H9 (cell line): ENCODE data around the gene PRSS22. TPM values are rescaled to one million over a fixed set of nuclear protein-coding genes. Genes with fewer than 3 reads are reported as not detected.

ENCODE experiments used
- DNase-seq: peaks from one replicate; pipeline ENCODE4 v3.0.0-alpha.2; 2017
- H2AFZ ChIP-seq: one replicate; pipeline ENCODE4 v1.6.1; 2013; ENCODE audit warnings: mild to moderate bottlenecking, low read length, control low read depth, moderate library complexity
- H2AK5ac ChIP-seq: 2 replicates; pipeline ENCODE4 v1.6.1; 2013; ENCODE audit warnings: low read length, control low read depth, mixed read lengths; ENCODE audit not compliant: insufficient read length
- H2BK120ac ChIP-seq: one replicate; pipeline ENCODE4 v1.6.1; 2013; ENCODE audit warnings: low read depth, mild to moderate bottlenecking, low read length, control low read depth, inconsistent platforms; ENCODE audit not compliant: poor library complexity, severe bottlenecking
- H2BK12ac ChIP-seq: 2 replicates; pipeline ENCODE4 v1.6.1; 2013; ENCODE audit warnings: low read length, control low read depth, mixed read lengths, low read depth; ENCODE audit not compliant: insufficient read length
- H2BK15ac ChIP-seq: 2 replicates; pipeline ENCODE4 v1.6.1; 2013; ENCODE audit warnings: low read depth, low read length, control low read depth
- H2BK20ac ChIP-seq: one replicate; pipeline ENCODE4 v1.6.1; 2013; ENCODE audit warnings: low read depth, mild to moderate bottlenecking, low read length, control low read depth, inconsistent platforms; ENCODE audit not compliant: poor library complexity, severe bottlenecking
- H2BK5ac ChIP-seq: 2 replicates; pipeline ENCODE4 v1.6.1; 2013; ENCODE audit warnings: low read length, control low read depth, mixed read lengths; ENCODE audit not compliant: insufficient read length
- H3K14ac ChIP-seq: 2 replicates; pipeline ENCODE4 v1.6.1; 2013; ENCODE audit warnings: low read length, control low read depth; ENCODE audit not compliant: insufficient read depth
- H3K18ac ChIP-seq: 2 replicates; pipeline ENCODE4 v1.6.1; 2013; ENCODE audit warnings: low read depth, mild to moderate bottlenecking, mixed read lengths, low read length, control low read depth; ENCODE audit not compliant: insufficient read length
- H3K23ac ChIP-seq: 2 replicates; pipeline ENCODE4 v1.6.1; 2013; ENCODE audit warnings: low read length, control low read depth, mixed read lengths, low read depth; ENCODE audit not compliant: insufficient read length
- H3K23me2 ChIP-seq: 2 replicates; pipeline ENCODE4 v1.6.1; 2013; ENCODE audit warnings: low read depth, mild to moderate bottlenecking, mixed read lengths, low read length, control low read depth; ENCODE audit not compliant: insufficient read length, poor library complexity, severe bottlenecking
- H3K27ac ChIP-seq: 2 replicates; pipeline ENCODE4 v1.5.1; 2013; ENCODE audit warnings: low read length, control low read depth, mixed read lengths, low read depth; ENCODE audit not compliant: insufficient read length
- H3K27me3 ChIP-seq: 2 replicates; pipeline ENCODE4 v1.6.1; 2013; ENCODE audit warnings: low read length, control low read depth, inconsistent platforms; ENCODE audit not compliant: insufficient read depth
- H3K4ac ChIP-seq: 2 replicates; pipeline ENCODE4 v1.6.1; 2013; ENCODE audit warnings: low read depth, mild to moderate bottlenecking, control low read depth, inconsistent platforms, low read length, moderate library complexity
- H3K4me1 ChIP-seq: 2 replicates; pipeline ENCODE4 v1.6.1; 2013; ENCODE audit warnings: low read length, control low read depth, inconsistent platforms; ENCODE audit not compliant: insufficient read depth
- H3K4me2 ChIP-seq: 2 replicates; pipeline ENCODE4 v1.6.1; 2013; ENCODE audit warnings: low read length, control low read depth, mixed read lengths; ENCODE audit not compliant: insufficient read length, insufficient read depth
- H3K56ac ChIP-seq: 2 replicates; pipeline ENCODE4 v1.6.1; 2013; ENCODE audit warnings: low read depth, mild to moderate bottlenecking, mixed read lengths, low read length, control low read depth; ENCODE audit not compliant: insufficient read length
- H3K79me1 ChIP-seq: 2 replicates; pipeline ENCODE4 v1.6.1; 2013; ENCODE audit warnings: low read depth, mild to moderate bottlenecking, moderate library complexity, low read length, control low read depth, inconsistent platforms; ENCODE audit not compliant: insufficient read depth, poor library complexity, severe bottlenecking
- H3K79me2 ChIP-seq: 2 replicates; pipeline ENCODE4 v1.6.1; 2013; ENCODE audit warnings: low read length, control low read depth, inconsistent platforms; ENCODE audit not compliant: insufficient read depth
- H3K9ac ChIP-seq: 2 replicates; pipeline ENCODE4 v1.6.1; 2013; ENCODE audit warnings: low read length, control low read depth, mixed read lengths; ENCODE audit not compliant: insufficient read length; ENCODE audit errors: extremely low read depth
- H3K9me3 ChIP-seq: one replicate; pipeline ENCODE4 v1.6.1; 2013; ENCODE audit warnings: low read depth, low read length, inconsistent platforms; ENCODE audit not compliant: control insufficient read depth
- H3T11ph ChIP-seq: one replicate; pipeline ENCODE4 v1.6.1; 2013; ENCODE audit warnings: mild to moderate bottlenecking, low read length, control low read depth, inconsistent platforms
- H4K20me1 ChIP-seq: one replicate; pipeline ENCODE4 v1.6.1; 2013; ENCODE audit not compliant: control insufficient read depth, insufficient read length, insufficient read depth
- H4K5ac ChIP-seq: 2 replicates; pipeline ENCODE4 v1.6.1; 2013; ENCODE audit warnings: low read depth, mild to moderate bottlenecking, mixed read lengths, low read length, control low read depth; ENCODE audit not compliant: insufficient read length
- H4K8ac ChIP-seq: replicated peaks from 2 replicates; pipeline ENCODE4 v1.6.1; 2013; ENCODE audit warnings: low read length, control low read depth, mixed read lengths, low read depth; ENCODE audit not compliant: insufficient read length
- H4K91ac ChIP-seq: 2 replicates; pipeline ENCODE4 v1.6.1; 2013; ENCODE audit warnings: low read depth, mild to moderate bottlenecking, moderate library complexity, mixed read lengths, low read length, control low read depth; ENCODE audit not compliant: insufficient read length
- H3K27ac Mint-ChIP-seq, 3 experiments: 2 replicates in 2 of 3; 3 replicates in 1 of 3; pipeline ENCODE4 v1.8.0; 2020 to 2021; ENCODE audit warnings: mixed read lengths in 3 of 3, mild to moderate bottlenecking in 1 of 3, moderate library complexity in 1 of 3
- H3K27me3 Mint-ChIP-seq: 2 replicates; pipeline ENCODE4 v1.8.0; 2021; ENCODE audit warnings: low read depth, mild to moderate bottlenecking, moderate library complexity, mixed read lengths
- H3K36me3 Mint-ChIP-seq, 3 experiments: 2 replicates in 2 of 3; 3 replicates in 1 of 3; pipeline ENCODE4 v1.8.0; 2020 to 2021; ENCODE audit warnings: low read depth in 3 of 3, mixed read lengths in 3 of 3; ENCODE audit not compliant: insufficient read depth in 1 of 3
- H3K4me1 Mint-ChIP-seq, 2 experiments: 2 replicates each; pipeline ENCODE4 v1.8.0; 2020; ENCODE audit warnings: mixed read lengths in 2 of 2
- H3K4me3 Mint-ChIP-seq, 2 experiments: 2 replicates in 1 of 2; 3 replicates in 1 of 2; pipeline ENCODE4 v1.8.0; 2020 to 2021; ENCODE audit warnings: mild to moderate bottlenecking in 2 of 2, mixed read lengths in 2 of 2, moderate library complexity in 1 of 2
- H3K9me3 Mint-ChIP-seq, 2 experiments: 2 replicates in 1 of 2; 3 replicates in 1 of 2; pipeline ENCODE4 v1.8.0; 2020; ENCODE audit warnings: mild to moderate bottlenecking in 2 of 2, mixed read lengths in 2 of 2, moderate library complexity in 1 of 2
- WGBS: extraction: QIAGEN DNeasy Blood & Tissue Kit; methylation state at CpG from one replicate; pipeline ENCODE4 v1.1.7; 2013; ENCODE audit warnings: missing lambda C conversion rate, low lambda C conversion rate, mixed read lengths; ENCODE audit not compliant: insufficient read length; ENCODE audit errors: extremely low coverage; 5-methylcytosine and 5-hydroxymethylcytosine counted together
- total RNA-seq: library from RNA; stranded (reverse); gene quantifications from 2 replicates; pipeline ENCODE4 v1.2.1, GENCODE V29; 2021
- TF ChIP-seq, protein P1 (sequence below): fragments of 200-600 bp; sonication (generic); conservative IDR thresholded peaks from 3 replicates; pipeline ENCODE4 v1.8.0; 2021; ENCODE audit warnings: antibody characterized with exemption, mild to moderate bottlenecking

Gene PRSS22
- total RNA-seq, 1 experiment from 2014 or later, result 1.9 TPM

DNA sequence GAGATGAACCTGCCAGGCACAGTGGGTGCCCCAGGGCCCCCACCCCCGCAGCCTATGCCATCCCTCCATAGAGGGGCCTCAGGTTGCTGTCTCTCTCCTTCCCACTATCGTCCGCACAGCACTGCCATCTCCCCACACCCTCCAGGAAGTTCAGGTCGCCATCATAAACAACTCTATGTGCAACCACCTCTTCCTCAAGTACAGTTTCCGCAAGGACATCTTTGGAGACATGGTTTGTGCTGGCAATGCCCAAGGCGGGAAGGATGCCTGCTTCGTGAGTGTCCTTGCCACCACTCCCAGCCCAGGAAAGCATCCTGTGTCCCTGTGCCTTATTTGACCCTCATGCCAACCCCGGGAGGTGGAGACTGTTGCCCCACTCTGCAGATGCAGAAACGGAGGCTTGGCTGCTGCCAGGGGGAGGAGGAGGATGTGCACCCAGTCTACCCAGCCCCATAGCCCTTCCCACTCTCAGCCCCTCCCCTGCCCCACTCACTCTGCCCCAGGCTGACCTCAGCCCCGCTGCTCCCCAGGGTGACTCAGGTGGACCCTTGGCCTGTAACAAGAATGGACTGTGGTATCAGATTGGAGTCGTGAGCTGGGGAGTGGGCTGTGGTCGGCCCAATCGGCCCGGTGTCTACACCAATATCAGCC is 37.0 kb downstream of the PRSS22 start:
- H2AFZ ChIP-seq, result no peak overlapping the region
- no peak overlapping the region for H3K27ac ChIP-seq
- Mint-ChIP-seq H3K4me1 (no peaks in the 10 kb centered on the region), H3K9me3 (no peaks in the 10 kb centered on the region), H3K4me3 (no peak overlapping the region; a peak in 1 of 5 replicates), H3K27me3 (no peaks in the 10 kb centered on the region), H3K27ac (no peak overlapping the region), H3K36me3 (no peaks in the 10 kb centered on the region; a peak in 1 of 7 replicates)
- no peak overlapping the region for H3K4ac ChIP-seq
- no peak overlapping the region for H3K23ac ChIP-seq
- DNase-seq, result no peak
- no peak overlapping the region for H3K4me2 ChIP-seq
- no peak overlapping the region for H2BK120ac ChIP-seq
- no CpG with 5 or more reads among the region's 14 CpGs for whole genome bisulfite sequencing
- H3T11ph ChIP-seq, result no peak overlapping the region
- H3K79me1 ChIP-seq, result no peaks in the 10 kb centered on the region
- H2BK15ac ChIP-seq, result no peak overlapping the region
- H4K8ac ChIP-seq, result no peak overlapping the region
- H3K9ac ChIP-seq, result no peak overlapping the region
- no peak overlapping the region for H4K91ac ChIP-seq
- no peaks in the 10 kb centered on the region for H4K20me1 ChIP-seq
- no peak overlapping the region for H2BK5ac ChIP-seq
- H3K79me2 ChIP-seq, result no peaks in the 10 kb centered on the region
- no peak overlapping the region for H2AK5ac ChIP-seq
- no peaks in the 10 kb centered on the region for H3K27me3 ChIP-seq
- no peak overlapping the region for H4K5ac ChIP-seq
- no peak overlapping the region for H3K18ac ChIP-seq
- H3K23me2 ChIP-seq, result no peaks in the 10 kb centered on the region
- no peak overlapping the region for H2BK12ac ChIP-seq
- H3K4me1 ChIP-seq, result no peaks in the 10 kb centered on the region
- H3K56ac ChIP-seq, result no peak overlapping the region
- H3K9me3 ChIP-seq, result no peaks in the 10 kb centered on the region
- H3K14ac ChIP-seq, result no peak overlapping the region
- no peak overlapping the region for H2BK20ac ChIP-seq
- TF ChIP-seq, protein P1, sequence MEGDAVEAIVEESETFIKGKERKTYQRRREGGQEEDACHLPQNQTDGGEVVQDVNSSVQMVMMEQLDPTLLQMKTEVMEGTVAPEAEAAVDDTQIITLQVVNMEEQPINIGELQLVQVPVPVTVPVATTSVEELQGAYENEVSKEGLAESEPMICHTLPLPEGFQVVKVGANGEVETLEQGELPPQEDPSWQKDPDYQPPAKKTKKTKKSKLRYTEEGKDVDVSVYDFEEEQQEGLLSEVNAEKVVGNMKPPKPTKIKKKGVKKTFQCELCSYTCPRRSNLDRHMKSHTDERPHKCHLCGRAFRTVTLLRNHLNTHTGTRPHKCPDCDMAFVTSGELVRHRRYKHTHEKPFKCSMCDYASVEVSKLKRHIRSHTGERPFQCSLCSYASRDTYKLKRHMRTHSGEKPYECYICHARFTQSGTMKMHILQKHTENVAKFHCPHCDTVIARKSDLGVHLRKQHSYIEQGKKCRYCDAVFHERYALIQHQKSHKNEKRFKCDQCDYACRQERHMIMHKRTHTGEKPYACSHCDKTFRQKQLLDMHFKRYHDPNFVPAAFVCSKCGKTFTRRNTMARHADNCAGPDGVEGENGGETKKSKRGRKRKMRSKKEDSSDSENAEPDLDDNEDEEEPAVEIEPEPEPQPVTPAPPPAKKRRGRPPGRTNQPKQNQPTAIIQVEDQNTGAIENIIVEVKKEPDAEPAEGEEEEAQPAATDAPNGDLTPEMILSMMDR, result no peak
